Stimulated activated CD8-positive, alpha-beta memory T cell treated with anti-CD3 and anti-CD28 coated beads, Interleukin-12 subunit alpha, Interleukin-12 subunit beta, amount 100 ng/mL, for 1 hour (primary cell): ENCODE measurements around the gene CHMP1B.
"Not testable (repeated sequence)": the region's sequence is repeated elsewhere in the genome, so short reads cannot be mapped to it uniquely, and the experiment has no call there.

Source experiments
- DNase-seq: peaks from one replicate; pipeline ENCODE4 v3.0.0-alpha.2; 2020; ENCODE audit warnings: low read depth

The CHMP1B gene

DNA sequence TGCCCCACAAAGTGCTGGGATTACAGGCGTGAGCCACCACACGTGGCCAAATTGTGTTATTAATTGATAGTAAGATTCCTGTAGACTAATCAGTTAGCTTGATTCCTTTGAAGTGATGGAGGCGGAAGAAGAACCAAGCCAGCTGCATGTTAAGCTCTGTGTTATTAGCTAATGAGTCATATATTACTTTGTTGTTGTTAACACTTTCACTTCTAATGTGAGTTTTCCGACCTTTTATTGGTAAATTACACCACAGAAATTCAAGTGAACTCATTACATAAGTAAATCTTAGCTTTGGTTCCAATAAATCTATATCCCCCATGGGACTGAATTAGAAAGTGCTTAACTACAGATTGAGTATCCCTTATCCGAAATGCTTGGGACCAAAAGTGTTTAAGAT is 20.3 kb downstream of the CHMP1B start:
- DNase-seq, result no peak

DNA sequence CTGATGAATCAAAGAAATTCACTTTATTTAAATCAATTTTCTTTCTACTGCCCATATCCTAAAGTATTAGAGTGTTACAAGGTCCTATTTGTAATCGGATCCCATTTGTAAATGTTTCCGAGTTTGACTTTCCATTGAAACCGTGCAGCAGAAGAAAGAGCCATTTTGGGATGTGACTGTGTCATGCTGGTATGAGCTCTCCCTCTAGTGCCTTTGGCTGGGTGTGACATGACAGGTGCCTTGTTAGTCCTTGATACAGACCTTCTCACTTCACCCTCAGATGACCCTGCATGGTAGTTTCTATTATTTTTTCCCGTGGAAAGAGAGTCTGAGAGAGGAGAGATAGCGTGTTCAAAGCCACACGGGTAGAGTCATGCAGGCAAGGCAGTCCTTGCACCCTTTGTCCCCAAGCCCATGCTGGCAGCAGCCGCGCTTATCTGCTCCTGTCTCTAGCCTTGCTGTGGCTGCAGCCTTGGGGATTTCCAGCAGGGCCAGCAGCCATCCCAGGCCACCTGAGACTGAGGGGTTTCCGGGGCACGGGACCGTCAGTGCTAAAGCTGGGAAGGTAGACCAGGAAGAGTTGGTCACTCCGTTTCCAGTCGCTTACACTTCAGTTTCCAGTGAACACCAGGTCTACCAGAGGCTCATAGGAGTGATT is 21.4 kb downstream of the CHMP1B start:
- no peak for DNase-seq

DNA sequence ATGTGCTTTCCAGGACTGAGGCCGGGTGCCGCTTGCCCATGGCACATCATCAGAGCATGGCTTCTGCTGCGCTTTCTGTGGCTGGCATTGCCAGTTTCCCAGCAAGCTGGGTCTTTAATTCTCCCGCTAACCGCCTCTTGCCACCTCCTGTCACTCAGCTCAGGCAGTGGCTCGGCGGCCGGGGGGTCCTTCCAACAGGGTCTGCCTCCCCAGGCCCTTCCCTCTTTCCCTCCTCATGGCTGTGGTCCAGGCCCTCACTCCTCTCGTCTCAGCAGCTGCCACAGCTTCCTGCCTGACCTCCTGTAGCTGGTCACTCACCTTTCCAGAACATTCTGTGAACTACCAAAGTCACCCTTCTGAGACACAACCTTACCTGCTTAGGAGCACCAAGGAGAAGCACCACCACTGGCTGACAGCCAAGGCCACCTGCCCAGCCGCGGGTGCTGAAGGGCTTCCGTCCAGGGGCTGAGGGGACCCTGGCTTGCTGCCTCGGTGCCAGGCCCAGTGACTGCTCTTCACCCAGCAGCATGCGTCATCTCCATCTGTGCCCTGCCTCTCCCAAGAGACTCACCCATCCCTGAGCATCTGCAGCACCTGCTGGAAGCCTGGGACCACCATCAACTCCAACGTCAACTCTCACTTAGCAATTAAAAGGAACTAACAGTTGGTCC is 22.6 kb downstream of the CHMP1B start:
- no peak for DNase-seq

DNA sequence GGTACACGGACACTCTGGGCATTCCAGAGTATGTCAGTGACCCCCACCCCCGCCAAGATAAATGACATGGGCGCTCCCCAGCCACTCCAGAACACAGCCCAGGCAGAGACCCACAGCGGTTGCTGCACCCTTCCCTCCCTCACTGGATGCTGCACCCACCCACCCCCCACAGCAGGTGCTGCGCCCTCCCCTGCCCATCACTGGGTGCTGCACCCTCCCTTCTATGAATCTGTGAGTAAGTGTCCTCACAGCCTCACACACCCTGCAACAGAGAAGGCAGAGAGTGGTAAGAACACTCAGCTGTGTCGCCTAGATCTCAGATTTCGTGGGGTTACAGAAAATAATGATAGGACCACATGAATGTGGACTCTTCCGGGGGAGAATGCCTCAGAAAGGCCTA is 23.5 kb downstream of the CHMP1B start:
- DNase-seq, result no peak

DNA sequence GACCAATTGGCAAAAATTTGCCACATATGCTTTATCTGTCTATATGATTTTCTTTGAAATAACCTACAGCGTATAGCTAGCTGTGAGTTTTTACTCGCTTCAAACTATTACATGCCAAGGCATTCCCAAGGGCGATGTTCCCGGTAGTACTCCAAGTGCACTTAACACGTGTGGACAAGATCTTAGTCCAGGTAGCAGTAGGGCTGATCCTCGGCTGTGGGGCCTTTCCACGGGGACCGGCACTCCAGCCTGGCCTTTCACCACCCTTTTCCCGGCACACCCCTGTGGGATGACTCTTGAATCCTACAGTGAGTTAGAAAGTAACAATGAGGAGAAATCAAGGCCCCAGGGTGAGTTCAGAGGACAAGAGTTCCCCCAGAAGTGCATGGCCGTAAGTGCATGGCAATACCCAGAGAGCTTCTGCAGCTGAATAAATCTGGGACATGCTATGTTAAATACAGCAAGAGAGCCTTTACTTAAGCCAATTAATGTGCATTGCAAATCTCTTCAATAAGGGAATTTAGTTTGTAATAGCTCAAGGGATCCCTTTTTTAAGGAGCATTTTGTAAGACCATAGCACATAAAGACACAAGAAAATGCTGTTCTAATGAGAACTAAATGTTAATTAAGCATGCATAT is 26.4 kb downstream of the CHMP1B start:
- DNase-seq, result no peak

DNA sequence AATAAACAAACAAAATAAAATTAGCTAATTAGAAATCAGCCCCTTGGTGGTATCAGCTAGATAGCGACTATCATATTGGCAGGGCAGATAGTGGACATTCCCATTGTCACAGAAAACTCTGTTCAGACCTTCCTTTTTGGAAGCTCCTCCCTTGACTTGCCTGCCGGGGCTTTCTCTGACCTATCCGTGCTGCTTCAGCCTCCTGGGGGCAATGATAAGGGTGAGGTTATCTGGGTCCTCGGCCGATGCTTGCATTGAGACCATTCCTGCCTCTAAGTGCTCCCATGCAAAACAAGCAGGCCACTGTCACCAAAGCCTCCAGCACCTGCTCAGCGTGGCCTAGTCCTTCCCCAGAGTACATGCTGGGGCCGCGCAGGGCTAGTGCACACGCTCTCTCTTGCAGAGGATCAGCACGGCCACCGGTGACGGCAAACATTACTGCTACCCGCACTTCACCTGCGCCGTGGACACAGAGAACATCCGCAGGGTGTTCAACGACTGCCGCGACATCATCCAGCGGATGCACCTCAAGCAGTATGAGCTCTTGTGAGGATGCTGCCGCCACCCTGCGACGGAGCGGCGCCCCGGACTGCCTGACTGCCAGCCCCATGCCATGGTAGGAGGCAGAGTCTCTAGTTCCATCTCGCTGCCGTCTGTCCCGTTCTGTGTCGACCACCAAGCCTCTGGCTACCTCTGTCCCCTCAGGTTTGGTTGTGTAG is 29.5 kb downstream of the CHMP1B start:
- DNase-seq, result no peak

DNA sequence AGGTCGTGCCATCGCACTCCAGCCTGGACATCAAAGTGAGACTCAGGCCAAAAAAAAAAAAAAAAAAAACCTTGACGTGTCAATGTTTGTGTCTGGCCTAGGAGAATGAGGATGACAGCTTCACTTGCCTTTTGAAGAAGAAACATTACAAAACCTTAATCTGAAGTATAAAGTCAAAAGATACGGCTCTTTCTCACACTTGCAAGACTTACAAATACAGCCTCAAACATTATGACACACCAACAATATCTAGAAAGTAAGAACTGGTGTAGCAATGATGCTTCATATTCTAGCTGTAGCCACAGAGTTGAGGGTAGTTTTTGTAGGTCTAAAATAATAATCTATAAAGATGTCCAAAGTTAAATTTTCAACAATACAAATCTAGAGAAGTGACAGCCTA is 31.4 kb downstream of the CHMP1B start:
- no peak for DNase-seq

DNA sequence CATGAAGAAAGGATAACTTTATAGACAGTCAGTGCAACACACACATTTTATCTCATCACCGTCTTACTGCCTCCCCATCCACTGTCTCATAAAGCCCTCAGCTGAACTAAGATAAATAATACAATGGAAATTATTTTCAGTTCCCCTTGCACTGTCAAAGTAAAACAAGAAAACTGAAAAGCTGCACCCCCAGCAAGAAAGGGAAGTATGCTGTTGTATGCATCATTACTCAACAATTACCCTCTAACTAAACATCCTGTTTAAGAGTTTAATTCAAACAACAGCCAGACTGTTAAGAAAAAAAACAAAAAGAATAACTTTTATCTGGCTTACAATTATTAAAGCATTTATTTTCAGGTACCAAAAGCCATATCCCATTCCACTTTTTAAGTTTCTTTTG is 31.9 kb downstream of the CHMP1B start:
- no peak for DNase-seq

DNA sequence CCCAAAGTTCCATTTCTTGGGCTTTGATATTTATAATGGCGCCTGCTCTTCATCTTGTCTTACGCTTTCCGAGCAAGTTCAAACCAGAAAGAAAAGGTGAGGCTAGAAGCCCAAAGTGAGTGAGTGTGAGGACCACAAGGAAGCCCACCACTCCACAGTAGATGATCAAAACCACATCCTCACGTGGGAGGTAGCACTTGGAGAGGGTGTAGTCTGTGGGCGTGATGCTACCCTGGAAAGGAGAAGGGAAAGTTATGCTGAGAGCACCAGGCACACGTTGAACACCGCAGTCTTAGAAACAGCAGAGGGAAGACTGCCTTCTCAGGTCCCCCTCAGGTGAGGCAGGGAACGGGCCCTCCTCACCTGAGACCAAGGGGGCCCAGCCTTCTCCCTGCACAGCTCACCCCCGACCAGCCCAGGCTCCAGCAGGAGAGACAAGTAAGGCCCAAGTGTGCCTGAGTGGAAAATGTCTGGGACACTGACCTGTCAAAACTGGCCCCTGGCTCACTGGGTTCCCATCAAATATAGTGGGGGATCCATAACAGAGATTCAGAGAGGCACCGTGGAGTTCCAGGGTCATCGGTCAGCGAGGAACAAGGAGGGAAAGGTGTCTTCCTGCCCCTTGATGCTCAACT is 33.3 kb downstream of the CHMP1B start:
- no peak for DNase-seq

DNA sequence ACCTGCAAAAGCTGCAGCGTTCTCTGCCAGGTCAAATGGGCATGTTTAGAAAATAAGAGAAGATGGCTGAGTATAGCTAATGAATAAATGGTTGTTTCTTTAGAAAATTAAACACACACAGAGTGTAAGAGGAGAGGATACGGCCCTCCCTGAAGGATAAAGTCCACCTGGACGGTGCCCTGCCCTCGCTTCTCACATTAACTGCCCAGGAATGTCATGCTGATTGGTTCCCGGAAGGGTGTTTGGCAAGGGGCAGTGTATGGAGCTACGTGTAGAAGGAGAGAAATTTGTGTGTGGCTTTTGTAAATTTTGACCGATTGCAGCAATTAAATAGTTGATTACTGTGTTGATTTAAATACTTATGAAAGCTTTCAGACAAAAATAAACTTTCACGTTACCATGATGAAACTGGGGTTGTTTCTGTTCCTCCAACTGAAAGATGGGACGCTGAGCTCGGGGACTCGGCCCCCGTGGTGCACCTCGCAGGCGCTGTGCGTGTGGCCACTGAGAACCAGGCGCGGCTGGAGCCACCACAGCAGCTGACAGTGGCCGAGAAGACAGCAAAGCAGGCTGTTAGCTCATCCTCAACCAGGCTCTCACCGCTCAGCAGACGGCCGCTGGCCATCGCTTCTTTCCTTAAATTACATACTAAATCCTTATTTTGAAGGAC is 34.2 kb downstream of the CHMP1B start:
- DNase-seq, result no peak

DNA sequence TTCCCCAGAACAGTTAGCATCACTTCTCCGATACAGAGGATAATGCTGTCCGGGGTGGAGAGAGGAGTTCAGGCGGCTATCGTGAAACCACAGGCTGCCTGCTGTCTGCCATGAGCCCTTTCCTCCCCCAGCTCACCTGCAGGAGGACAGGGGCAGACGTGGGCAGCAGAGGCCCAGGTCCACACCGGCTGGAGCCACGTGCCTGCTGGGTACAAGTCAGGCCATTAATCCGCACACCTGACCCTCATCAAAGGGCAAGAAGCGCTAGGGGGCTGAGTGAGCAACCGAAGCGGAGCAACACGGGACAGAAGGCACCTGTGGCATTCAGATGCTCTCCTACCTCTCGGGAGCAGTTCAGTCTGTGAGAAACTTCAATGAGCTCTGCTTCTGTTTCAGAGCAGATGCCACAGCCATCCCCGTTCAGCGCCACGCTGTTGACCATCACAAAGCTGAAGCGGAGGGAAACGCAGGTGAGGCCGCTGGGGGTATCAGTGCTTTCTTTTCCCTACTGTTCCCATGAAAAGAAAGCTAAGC is 35.4 kb downstream of the CHMP1B start:
- DNase-seq, result no peak

DNA sequence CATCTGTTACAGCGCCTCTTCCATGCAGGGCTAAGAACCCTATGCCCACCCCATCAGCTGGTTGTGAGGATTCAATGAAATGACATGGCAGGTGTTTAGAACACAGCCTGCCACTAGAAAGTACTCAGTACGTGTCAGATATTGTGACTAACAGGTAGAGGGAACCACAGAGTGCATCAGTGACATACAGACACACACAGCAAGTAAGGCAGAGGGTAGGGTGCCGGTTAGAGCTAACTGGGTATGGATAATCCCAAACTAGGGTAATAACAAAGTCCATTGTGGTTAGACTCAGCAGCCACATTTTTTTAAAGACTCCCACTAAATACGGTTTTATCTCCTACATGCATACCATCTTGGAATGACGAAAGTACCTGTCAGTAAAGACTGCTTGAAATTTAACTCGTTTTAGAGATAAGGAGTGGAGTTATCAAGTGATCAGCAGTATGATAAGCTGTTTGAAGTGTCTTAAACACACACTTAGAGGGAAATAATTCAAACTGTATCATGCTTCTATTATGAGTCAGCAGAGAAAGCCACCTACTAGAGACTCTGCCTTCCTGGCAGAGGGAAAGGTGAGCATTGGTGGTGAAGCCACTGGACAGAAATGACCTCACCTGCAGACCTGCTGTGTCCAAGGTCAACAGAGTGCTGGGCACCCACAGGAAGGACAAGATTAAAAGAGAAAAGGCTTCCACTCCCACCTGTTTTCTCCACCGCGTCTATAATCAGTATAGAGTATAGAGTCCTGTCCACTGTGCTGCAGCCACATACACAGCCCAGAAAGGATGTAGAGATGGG is 36.3 kb downstream of the CHMP1B start:
- DNase-seq, result no peak

DNA sequence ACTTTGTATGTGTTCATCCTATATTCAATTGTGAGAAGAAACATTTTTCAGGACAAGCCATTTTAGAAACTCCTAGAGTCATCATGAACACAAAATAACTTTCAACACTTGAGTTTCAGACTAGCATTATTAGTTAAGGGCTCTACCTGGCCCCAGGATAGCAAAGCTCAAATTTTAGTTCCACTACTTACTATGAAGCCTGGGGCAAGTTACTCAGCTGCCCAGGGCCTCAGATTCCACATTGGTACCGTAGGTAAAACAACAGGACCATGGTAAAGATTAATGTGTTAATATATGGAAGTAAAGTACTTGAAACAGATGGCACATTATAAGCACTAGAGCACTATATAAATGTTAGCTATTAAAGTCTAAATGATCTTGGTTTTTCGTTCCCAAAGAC is 37.5 kb downstream of the CHMP1B start:
- no peak for DNase-seq

DNA sequence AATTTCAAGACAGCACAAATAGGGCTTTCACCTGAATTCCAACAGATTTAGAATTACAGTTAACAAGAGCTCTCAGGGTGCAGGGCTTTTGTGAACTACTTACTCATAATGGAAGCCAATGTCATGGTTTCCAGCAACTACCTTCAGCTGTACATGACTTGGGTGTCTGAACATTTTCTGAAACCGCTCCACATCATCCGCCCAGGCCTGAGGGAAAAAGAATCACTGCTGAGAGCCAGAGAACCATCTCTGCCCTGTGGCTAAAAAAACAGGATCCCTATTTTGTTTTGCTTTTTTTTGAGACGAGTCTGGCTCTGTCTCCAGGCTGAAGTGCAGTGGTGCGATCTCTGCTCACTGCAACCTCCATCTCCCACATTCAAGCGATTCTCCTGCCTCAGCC is 38.1 kb downstream of the CHMP1B start:
- no peak for DNase-seq

DNA sequence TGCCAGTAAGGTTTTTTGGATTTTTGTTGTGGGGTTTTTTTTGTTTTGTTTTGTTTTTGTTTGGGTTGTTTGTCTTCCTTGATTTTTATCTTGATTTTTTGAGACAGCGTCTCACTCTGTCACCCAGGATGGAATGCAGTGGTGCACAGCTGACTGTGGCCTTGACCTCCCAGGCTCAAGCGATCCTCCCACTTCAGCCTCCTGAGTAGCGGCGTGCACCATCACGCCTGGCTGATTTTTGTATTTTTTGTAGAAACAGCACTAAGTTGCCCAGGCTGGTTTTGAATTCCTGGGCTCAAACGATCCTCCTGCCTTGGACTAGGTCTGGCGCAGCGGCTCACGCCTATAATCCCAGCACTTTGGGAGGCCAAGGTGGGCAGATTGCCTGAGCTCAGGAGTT is 40.5 kb downstream of the CHMP1B start:
- no peak for DNase-seq

DNA sequence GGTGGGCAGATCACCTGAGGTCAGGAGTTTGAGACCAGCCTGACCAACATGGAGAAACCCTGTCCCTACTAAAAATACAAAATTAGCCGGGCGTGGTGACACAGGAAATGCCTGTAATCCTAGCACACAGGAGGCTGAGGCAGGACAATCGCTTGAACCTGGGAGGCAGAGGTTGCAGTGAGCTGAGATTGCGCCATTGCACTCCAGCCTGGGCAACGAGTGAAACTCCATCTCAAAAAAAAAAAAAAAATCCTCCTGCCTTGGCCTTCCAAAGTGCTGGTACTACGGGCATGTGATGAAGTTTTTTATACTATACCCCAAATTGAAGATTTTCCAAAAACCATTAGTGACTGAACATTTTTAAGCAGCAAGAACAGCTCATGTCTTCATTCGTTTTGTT is 41.2 kb downstream of the CHMP1B start:
- not testable (repeated sequence) for DNase-seq

DNA sequence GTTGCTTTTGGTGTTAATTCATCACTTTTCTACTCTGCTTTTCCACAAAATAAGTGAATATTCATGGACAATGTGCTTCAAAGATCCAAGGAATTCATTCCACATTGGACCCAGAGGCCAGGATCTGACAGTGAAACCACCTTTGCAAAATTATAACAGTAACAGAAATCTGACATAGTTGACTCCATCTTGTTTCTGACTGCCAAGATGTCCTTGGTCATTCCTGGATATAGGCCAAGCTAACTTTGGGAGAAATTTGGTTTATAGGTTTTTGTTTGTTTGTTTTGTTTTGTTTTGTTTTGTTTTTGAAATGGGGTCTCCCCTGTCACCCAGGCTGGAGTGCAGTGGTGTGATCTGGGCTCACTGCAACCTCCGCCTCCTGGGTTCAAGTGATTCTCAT is 46.6 kb downstream of the CHMP1B start:
- DNase-seq, result no peak

DNA sequence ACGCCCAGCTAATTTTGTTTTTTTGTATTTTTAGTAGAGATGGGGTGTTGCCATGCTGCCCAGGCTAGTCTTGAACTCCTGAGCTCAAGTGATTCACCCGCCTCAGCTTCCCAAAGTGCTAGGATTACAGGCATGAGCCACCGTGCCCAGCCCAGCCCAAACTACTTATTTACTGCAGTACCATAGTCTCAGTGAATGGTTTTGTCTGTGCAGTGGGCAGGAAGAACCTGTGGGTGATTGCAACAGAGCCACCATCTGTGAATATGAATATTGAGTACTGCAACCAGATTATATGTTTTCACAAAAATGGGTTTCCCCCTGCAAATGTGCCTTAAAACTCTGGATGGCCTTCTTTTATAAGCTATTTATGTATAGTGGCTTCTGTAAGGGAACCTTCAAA is 47.9 kb downstream of the CHMP1B start:
- no peak for DNase-seq

DNA sequence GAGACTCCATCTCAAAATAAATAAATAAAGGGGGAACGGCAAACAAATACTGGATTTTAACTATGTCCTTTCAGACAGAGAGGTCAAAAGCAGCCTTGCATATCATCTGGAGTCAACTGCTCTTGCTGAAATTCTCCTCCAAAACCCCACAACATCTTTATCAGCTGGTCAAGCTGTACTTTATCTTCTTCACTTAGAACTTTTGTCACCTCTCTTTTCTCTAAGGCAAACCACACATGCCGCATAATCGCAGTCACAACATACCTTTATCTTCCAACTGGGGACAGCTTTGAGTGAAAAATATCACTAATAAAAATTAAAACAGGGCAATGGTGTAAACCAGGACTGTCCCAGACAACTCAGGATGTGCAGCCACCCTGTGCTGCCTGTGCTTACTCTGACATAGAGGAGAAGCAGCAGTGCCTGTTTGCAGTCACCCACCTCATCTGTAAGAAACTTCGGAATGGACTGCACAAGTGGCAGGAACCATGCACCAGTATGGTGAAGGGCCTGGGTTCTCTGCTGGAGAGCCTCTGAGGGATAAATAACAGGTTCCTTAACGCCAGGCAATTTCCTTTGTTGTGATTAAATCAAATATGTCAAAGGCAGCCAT is 50.7 kb downstream of the CHMP1B start:
- DNase-seq, result no peak

DNA sequence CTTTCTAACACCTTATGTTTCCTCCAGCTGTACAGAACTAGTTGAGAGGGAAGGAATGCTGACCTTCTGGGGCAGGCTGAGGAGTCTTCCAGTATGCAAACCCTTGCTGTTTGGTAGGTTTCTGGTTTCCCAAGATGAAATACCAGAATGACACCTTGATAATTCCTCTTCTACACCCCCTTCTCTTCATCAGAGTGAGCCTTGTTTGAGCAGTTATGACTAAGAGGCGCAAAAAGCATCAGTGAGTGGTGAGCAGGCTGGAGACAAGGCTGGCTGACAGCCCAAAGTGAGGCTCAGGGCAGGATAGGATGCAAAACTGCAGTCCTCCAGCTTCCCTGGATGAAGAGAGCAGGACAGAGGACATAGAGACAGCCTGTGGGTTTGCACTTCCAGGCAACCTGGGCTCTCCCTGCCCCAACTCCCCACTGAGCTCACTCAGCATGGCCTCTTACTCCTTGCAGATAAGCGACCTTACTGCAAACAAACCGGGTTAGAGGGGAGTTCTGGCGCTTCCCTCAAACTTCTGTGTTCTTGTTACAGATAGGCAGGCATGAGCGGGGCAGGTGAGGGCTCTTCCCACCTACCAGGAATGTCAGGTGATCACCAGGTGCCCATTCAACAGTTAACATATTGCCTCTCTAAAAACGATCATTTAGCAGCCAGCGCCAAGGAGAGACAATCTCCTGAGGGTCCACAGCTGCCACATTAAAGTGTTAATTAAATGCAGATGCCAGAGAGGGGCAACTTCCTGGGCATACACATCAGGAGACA is 51.5 kb downstream of the CHMP1B start:
- no peak for DNase-seq
